Measurements from ENCODE around the gene LONP2.
"Not testable (repeated sequence)": the region's sequence is repeated elsewhere in the genome, so short reads cannot be mapped to it uniquely, and the experiment has no call there.

LONP2 gene

DNA sequence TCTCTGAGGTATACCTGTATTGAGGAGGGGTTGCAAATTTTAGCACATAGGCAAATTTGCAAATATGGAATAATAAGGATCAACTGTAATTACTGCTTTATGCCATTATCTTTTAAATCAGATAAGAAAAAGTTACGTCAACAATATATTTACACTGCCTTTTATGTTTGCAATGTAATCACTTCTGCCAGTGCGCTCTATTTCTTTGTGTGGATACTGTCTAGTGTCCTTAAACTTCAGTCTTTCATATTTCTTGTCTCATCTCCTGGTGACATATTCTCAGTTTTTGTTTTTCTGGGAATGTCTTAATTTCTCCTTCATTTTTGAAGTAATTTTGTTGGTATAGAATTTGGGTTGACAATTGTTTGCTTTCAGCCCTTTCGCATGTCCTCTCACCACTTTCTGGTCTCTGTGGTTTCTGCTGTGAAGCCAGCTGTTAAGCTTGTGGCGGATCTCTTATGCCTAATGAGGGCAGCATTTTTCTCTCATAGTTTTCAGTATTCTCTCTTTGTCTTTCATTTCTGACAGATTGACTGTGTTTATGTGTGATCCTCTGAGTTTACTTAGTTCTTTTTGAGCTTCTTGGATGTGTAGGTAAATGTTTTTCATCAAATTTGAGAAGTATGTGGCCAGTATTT is 40.8 kb downstream of the LONP2 start:
- DNase-seq, result no peak
- intact Hi-C loops (cut with DNase I), result no loop called here

DNA sequence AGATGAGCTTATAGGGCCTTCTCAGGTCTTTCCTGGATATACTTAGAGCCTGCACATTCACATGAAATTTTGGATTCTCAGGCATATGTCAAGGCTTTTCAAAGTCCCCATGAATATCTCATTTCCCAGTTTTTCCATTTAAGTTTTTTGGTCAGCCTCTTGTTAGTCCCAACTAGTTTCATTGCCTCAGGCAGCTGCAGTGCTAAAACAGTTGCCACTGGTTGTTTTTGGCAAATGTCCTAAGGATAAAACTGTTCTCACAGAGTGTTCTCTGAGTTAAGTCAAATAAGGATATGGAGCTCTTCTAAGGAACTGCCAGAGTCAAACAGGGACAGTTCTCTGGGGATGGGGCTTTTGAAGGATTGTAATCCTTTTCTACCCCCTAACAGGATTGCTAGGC is 43.1 kb downstream of the LONP2 start:
- intact Hi-C loops (cut with DNase I), result no loop called here
- DNase-seq, result no peak

DNA sequence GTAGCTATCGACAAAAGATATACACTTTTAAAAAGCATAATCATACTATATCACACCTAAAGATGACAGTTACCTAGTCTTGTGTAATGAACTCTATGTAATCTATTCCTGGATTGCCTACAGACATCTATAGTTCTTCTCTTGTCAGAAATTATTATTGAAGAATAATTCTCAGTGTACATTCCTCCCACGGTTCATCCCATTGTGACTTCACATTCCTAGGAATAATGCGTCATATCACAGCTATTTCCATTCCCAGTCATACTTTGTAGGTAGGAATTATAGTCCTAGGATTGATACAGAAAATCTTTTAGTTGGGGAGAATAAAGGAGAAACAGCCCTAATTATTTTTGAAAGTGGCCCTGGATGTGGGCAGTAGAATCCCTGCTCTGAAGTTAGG is 47.2 kb downstream of the LONP2 start:
- no peak for DNase-seq
- intact Hi-C loops (cut with DNase I), result no loop called here

DNA sequence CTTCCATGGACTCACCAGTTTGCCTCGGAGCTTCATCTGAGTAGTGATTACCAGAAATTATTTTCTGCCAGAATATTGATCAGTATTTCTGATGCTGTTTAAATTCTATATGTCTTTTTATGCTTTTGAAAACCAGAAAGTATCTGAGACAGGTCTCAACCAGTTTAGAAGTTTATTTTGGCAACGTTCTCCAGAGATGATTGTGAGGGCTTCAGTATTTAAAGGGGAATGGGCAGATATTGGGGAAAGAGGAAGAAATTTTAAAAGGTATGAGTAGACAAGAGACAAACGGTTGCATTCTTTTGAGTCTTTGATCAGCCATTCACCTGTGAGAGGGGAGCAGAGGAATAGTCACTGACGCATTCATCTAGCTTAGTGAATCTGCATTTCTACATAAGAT is 47.7 kb downstream of the LONP2 start:
- intact Hi-C loops (cut with DNase I), result no loop called here
- no peak for DNase-seq

DNA sequence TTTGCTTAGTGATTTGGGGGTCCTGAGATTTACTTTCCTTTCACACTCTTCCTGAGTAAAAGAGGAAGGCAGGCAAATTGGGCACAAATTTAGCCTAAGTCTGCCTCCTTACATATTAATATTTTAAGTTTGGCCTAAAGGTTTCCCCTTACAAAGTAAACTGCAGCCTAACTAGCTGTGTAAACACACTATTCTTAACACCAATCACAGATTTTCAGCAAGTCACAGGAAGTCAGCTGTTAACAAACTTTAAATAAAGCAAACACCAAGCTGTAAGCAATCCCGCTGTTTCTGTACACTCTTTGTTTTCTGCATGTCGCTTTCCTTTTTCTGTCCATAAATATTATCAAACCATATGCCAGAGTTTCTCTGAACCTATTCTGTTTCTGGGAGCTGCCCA is 48.4 kb downstream of the LONP2 start:
- intact Hi-C loops (cut with DNase I), result no loop called here
- DNase-seq, result no peak

DNA sequence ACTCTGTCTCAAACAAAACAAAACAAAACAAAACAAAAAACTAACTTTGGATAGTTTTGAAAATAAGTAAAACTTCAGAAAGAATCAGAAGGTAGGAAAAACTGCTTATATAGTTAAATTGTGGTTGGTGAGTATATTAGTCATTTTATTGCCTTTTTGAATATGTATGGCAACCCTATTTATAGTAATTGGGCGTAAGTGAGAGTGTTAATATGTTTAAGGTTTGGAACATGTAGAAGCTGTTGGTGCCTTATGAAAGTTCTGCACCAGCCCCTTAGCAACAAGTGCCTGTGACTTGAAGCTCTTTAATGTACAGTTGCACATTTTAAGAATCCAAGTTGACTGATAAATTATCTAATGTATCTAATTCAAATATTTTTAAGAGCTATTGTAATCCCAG is 50.6 kb downstream of the LONP2 start:
- no peak for DNase-seq
- intact Hi-C loops (cut with DNase I), result no loop called here

DNA sequence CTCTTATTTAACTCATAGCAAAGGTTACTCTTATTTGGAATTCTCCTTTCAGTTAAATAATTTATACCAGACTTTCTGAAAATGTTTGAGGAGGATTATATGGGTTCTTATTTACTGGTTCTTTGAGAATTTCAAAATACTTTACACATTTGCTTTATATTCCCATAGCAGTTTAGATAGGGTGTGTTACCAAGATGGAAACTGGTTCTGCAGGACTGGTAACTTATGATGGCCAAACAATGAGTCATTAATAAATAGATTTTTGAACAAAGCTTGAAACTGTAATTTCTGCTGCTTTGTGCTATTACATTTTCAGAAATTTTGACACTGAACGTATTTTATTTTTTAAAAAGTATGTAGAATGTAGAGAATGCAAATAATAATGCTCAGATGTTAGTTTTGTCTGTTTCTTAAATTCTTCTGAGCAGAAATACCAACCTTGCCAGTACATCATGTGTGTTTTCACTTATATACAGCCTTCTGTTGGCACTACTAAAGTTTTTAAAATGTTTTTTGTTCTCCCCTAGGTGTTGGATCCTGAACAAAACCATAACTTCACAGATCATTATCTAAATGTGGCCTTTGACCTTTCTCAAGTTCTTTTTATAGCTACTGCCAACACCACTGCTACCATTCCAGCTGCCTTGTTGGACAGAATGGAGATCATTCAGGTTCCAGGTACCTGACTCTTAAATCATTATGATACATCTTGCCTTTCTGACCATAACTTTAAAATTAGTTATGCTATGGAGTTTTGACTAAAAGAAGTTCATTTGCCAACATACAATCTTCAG is 51.6 kb downstream of the LONP2 start:
- intact Hi-C loops (cut with DNase I), result no loop called here
- no peak for DNase-seq

DNA sequence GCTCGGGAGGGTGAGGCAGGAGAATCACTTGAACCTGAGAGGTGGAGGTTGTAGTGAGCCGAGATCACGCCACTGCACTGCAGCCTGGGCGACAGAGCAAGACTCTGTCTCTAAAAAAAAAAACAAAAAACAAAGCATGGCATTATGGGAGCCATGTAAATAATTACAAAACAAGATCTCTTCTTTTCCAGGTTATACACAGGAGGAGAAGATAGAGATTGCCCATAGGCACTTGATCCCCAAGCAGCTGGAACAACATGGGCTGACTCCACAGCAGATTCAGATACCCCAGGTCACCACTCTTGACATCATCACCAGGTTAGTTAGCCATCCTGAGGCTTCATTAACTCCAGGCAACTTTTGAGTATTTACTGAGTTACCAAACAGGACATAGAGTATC is 55.4 kb downstream of the LONP2 start:
- DNase-seq, result no peak
- intact Hi-C loops (cut with DNase I), result no loop called here

DNA sequence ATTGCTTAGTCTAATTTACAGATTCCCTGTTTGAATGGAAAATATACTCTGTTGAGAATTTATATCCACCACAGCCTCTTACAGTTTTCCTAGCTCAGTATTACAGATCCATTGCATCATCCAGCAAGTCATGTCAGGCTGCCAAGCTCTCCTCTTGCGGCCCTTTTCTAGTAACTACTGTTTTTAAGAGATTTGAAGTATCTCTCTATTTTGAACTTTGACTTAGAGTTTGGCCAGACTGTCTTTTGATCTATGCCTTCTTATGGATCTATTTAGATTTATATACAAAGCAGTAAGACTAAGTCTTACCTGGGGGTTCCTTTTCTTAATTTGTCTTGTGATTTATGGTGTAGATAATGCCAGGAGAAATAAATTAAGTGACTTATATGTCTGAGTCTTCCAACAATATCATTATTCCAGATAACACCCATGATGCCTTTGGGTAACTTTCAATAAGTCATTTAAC is 56.3 kb downstream of the LONP2 start:
- intact Hi-C loops (cut with DNase I), result no loop called here
- no peak for DNase-seq

DNA sequence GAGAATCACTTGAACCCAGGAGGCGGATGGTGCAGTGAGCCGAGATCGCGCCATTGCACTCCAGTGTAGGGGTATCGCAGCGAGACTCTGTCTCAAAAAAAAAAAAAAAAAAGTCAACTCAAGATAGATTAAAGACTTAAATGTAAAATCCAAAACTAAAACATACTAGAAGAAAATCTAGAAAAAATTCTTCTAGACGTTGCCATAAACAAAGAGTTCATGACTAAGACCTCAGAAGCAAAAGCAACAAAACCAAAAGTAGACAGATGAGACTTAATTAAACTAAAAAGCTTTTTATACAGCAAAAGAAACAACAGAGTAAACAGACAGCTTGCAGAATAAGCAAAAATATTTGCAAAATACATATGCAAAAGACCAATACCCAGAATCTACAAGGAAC is 64.4 kb downstream of the LONP2 start:
- no peak for DNase-seq
- intact Hi-C loops (cut with DNase I), result no loop called here

DNA sequence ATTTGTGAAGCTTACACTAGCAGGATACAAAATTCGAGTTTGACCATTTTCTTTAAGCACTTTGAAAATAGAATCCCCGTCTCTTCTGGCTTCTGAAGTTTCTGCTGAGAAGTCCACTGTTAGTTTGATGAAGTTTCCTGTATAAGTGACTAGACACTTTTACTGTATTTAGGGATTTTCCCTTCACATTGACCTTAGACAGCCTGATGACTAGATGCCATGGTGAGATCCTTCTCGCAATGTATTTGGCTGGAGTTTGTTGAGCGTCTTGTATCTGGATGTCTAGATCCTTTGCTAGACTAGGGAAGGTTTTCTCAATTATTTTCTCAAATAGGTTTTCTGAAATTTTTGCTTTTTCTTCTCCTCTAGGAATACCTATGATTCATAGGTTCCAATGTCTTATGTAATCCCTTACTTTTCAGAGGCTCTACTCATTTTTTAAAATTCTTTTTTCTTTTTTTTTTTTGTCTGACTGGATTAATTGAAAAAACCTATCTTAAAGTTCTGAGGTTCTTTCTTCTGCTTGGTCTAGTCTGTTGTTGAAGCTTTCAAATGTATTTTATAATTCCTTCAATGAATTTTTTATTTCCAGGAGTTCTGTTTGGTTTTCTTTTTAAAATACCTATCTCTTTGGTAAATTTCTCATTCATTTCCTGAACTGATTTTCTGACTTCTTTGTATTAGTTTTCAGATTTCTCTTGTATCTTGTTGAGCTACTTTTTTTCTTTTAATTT is 67.0 kb downstream of the LONP2 start:
- intact Hi-C loops (cut with DNase I), result no loop called here
- no peak for DNase-seq

DNA sequence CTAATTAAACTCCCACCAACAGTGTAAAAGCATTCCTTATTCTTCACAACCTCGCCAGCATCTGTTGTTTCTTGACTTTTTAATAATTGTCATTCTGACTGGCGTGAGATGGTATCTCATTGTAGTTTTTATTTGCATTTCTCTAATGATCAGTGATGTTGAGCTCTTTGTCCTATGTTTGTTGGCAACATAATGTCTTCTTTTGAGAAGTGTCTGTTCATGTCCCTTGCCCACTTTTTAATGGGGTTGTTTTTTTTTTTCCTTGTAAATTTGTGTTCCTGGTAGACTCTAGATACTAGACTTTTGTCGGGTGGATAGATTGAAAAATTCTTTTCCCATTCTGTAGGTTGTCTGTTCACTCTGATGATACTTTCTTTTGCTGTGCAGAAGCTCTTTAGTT is 69.8 kb downstream of the LONP2 start:
- intact Hi-C loops (cut with DNase I); DNase-seq: not testable (repeated sequence)

DNA sequence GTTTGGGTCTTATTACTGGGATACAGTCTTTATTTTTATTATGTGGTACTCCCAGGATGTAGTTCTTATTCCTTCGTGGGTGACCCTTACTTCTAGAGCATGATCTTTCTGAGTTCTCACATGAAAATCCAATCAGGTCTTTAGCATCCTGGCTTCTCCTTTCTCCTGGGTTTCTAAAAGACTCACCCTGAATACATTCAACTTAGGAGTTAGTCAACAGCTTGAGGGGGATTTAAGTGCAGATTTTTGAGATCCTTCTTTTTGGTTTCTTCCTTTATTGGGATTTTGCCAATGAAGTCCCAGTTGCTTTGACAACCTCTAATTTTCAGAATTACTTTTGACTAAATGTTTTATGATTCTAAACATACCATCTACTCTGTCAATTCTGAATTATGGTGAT is 72.9 kb downstream of the LONP2 start:
- intact Hi-C loops (cut with DNase I), result no loop called here

DNA sequence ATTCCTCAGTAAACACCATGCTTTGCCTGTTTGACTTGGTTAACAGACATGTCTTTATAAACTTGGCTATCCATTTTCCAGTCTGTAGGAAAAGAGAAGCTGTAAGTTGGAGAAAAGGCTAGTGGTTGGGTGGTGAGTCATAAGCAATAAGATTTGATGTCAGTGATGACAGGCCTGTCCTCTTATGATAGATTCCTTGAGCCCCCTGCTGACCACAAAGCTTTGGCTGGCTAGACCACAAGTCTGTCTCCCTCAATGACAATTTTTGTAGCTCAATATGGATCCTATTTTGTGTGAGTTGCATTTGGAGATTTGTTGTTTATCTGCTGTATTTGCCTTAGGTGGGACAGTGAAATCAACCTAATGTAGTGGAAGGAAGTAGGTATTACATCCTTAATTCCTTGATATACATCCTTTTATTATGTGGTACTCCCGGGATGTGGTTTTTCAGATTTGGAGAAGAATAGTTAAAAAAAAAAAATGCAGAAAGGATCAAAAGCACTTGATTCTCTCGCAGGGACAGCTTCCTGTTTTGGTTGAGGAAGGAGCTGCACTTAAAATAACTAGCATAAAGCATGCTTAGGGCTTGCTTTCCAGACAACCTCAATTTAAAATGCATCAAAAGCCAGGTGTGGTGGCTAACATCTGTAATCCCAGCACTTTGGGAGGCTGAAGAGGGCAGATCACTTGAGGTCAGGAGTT is 73.7 kb downstream of the LONP2 start:
- intact Hi-C loops (cut with DNase I), result no loop called here
- no peak for DNase-seq

More for the DNA sequence above, 72.9 kb downstream of the LONP2 start:
- no peak for DNase-seq

DNA sequence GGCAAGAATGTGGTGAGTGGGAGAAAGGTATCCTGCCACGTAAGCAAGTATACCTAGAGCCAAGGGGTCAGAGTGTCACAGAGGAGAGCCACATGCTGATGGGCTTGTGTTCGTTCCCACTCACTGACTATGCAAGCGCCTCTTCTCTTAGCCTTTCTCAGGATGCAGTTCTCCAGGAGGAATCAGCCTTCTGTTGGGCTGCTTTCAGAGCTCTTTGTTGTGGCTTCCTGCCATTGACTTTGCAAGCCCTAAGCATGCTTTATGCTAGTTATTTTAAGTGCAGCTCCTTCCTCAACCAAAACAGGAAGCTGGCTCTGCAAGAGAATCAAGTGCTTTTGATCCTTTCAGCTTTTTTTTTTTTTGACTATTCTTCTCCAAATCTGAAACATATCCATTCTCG is 74.5 kb downstream of the LONP2 start:
- DNase-seq, result peak in 4 of 10 donors; percentile 19 to 81 (median 26)
- intact Hi-C loops (cut with DNase I), result no loop called here

DNA sequence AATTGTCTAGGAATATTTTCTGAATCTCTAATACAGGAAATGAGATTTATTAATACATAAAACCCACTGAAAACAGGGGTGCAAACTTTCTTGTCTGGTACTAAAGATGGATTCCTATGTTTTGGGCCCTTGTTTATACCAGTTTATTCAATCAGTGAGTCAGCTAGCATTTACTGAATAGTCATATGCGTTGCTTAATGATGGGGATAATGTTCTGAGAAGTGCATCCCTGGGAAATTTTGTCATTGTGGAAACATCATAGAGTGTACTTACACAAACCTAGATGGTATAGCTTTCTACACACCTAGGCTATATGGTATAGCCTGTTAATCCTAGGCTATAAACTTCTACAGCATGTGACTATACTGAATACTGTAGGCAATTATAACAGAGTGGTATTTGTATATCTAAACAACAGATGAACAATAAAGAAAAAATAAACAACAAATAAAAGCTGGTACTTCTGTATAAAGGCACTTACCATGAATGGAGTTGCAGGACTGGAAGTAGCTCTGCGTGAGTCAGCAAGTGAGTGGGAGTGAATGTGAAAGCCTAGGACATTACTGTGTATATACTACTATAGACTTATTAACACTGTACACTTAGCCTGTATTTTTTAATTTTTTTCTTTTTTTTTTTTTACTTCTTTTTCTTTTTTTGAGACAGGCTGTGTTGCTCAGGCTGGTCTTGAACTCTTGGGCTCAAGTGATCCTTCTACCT is 77.4 kb downstream of the LONP2 start:
- DNase-seq, result peak in 1 of 10 donors; percentile 23
- intact Hi-C loops (cut with DNase I), result no loop called here

DNA sequence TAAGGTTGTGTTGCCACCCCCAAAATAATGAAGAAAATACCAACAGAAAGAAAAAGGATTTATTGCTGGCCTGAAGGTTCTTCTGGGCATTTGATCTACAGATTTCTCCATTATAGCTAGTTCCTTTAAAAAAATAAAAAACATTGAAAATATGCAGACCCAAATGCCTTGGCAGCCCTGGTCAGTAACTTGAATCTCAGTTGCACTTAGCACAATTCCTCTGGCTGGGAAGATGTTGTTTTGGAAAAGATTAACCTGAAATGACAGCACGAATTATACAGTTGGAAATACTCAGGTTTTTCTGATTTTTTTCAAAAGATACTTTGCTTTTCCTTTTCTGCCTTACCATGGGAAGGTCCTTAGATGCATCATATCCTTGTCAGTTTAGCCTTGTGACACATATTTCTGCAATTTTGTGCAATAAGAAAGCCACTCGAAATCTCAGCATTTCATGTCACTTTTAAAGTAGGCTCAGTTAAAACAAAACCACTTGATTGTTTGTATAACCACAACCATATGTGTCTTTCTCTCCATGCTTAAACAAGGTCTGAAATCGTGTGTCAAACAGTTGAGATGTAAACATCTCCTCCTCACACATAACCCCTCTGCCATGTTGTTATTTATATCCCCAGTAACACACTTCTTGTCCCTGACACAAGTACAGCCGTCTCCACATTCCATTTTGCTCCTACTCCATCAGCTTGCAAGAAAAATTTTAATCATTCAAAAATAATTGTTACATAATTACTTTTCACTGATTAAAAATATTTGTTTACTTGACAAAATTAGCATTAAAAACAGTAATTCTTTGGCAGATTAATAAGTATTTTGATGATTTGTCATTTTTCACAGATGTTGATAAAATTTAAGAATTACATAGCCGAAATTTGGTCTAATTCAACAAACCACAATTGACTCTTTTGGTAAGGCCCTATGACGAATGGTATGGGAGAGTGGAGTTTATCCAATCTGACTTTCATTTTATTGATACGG is 80.0 kb downstream of the LONP2 start:
- intact Hi-C loops (cut with DNase I), result no loop called here
- no peak for DNase-seq

DNA sequence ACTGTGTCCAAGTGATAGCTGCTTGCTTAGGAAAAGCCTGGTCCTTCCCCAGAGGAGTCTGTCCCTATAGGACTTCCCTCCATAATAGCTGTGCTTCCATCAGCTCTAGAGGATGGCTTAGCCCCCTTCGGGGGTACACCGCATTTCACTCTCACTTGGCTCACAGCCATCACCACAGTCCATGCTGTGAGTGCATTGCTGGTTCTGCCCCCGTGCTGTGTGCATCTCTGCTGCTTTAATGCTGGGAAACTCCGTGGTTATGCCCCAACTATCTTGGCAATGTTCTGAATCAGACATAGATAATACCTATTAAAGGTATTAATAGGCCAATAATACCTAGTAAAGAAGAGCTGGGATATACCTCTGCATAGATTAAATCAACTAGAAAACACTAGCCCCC is 82.8 kb downstream of the LONP2 start:
- intact Hi-C loops (cut with DNase I), result no loop called here

DNA sequence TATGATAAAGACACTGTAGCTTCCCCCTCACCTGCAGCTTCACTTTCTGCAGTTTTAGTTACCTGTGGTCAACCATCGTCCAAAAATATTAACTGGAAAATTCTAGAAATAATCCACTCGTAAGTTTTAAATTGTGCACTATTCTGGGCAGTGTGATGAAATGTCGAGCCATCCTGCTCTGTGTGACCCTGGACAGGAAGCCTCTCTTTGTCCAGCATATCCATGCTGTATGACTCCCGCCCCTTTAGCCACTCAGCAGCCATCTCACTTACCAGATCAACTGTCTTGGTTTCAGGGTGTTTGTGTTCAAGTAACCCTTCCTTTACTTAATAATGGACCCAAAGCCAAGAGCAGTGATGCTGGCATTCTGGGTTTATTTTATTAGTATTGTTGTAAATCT is 85.0 kb downstream of the LONP2 start:
- DNase-seq, result no peak
- intact Hi-C loops (cut with DNase I), result no loop called here

More for the DNA sequence above, 82.8 kb downstream of the LONP2 start:
- DNase-seq, result no peak

Data from posterior cingulate gyrus (tissue), 11 donors.